ENCODE data around the gene SPATA13. TPM values are rescaled to one million over a fixed set of nuclear protein-coding genes. Genes with fewer than 3 reads are reported as not detected.

Gene SPATA13
- total RNA-seq, 2 donors from 2014 or later: 19.4 to 24.8 TPM

DNA sequence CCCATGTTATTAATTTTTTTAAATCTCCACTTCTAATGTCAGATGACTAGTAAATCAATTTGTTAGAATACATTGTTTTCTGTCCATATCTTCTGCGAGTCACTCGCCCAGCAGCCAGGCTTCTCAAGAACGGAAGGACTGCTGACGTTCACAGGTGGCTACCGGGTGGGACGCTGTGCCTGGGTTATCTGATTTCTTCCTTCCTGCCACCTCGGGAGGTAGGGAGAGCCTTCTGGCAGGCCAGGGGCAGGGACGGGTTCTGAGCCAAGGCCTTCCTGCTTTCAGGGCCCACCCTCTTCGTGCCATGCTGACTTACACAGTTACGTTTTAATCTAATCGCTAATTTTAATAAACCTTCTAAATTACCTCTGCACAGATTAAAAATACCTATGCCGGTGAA is 140.9 kb downstream of the SPATA13 start:
- H3K4me3 ChIP-seq (ENCODE audit: low read length): no peak overlapping the region
- H3K4me3 Mint-ChIP-seq: no peak overlapping the region
- H3K9me3 Mint-ChIP-seq: no peaks in the 10 kb centered on the region
- H3K9me3 ChIP-seq (ENCODE audit: control insufficient read depth, low read length): no peaks in the 10 kb centered on the region
- H3K4me1 Mint-ChIP-seq: no peaks in the 10 kb centered on the region
- H3K27ac Mint-ChIP-seq: no peak overlapping the region
- no peaks in the 10 kb centered on the region for H3K27me3 Mint-ChIP-seq (ENCODE audit: insufficient read depth)
- peaks cover 51% of the 10 kb centered on the region for H3K36me3 Mint-ChIP-seq (ENCODE audit: low read depth)
- H3K4me1 ChIP-seq (ENCODE audit: control insufficient read depth, insufficient read depth, low read length): no peaks in the 10 kb centered on the region
- 82 to 94% methylated on average over 2 to 11 of the region's 12 CpGs for WGBS, 2 experiments (ENCODE audit: insufficient coverage in 1 of 2, insufficient read length in 1 of 2)
- TF ChIP-seq, protein P1, sequence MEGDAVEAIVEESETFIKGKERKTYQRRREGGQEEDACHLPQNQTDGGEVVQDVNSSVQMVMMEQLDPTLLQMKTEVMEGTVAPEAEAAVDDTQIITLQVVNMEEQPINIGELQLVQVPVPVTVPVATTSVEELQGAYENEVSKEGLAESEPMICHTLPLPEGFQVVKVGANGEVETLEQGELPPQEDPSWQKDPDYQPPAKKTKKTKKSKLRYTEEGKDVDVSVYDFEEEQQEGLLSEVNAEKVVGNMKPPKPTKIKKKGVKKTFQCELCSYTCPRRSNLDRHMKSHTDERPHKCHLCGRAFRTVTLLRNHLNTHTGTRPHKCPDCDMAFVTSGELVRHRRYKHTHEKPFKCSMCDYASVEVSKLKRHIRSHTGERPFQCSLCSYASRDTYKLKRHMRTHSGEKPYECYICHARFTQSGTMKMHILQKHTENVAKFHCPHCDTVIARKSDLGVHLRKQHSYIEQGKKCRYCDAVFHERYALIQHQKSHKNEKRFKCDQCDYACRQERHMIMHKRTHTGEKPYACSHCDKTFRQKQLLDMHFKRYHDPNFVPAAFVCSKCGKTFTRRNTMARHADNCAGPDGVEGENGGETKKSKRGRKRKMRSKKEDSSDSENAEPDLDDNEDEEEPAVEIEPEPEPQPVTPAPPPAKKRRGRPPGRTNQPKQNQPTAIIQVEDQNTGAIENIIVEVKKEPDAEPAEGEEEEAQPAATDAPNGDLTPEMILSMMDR (conservative IDR thresholded peaks at IDR 0.05): no peak
- H3K27me3 ChIP-seq (ENCODE audit: control insufficient read depth, insufficient read depth, low read length, poor library complexity, severe bottlenecking): no peaks in the 10 kb centered on the region
- no peak overlapping the region for H3K27ac ChIP-seq (ENCODE audit: low read depth, low read length)
- no peak for DNase-seq
- no peak overlapping the region for H3K9ac ChIP-seq (ENCODE audit: extremely low read depth, low read length, poor library complexity, severe bottlenecking)
- H3K36me3 ChIP-seq (ENCODE audit: control insufficient read depth, insufficient read depth, low read length): peaks cover 18% of the 10 kb centered on the region

DNA sequence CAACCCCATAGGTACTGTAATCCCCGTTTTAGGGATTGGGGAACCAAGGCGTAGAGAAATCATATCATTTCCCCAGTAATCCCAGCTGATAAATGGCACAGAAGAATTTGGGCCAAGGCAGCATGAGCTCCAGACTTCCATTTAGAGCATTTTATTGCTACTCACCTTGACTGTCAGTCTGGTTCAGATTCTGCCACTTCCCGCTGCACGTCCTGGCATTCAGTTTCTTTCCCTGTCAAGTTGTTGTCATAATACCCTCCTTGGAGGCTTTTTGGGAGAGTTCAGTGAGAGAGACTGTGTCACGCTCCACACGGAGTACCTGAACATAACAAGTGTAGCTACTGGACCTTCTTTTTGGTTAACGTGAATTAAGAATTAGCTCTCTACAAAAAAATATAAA is 141.4 kb downstream of the SPATA13 start:
- no peaks in the 10 kb centered on the region for H3K27me3 ChIP-seq (ENCODE audit: control insufficient read depth, insufficient read depth, low read length, poor library complexity, severe bottlenecking)
- Mint-ChIP-seq H3K9me3 (no peaks in the 10 kb centered on the region), H3K27ac (no peak overlapping the region), H3K4me1 (peaks cover under 1% of the 10 kb centered on the region), H3K36me3 (ENCODE audit: low read depth) (peaks cover 46% of the 10 kb centered on the region), H3K4me3 (no peak overlapping the region), H3K27me3 (ENCODE audit: insufficient read depth) (no peaks in the 10 kb centered on the region)
- peaks cover under 1% of the 10 kb centered on the region for H3K4me1 ChIP-seq (ENCODE audit: control insufficient read depth, insufficient read depth, low read length)
- no peak overlapping the region for H3K9ac ChIP-seq (ENCODE audit: extremely low read depth, low read length, poor library complexity, severe bottlenecking)
- no peaks in the 10 kb centered on the region for H3K9me3 ChIP-seq (ENCODE audit: control insufficient read depth, low read length)
- no peak overlapping the region for H3K27ac ChIP-seq (ENCODE audit: low read depth, low read length)
- H3K36me3 ChIP-seq (ENCODE audit: control insufficient read depth, insufficient read depth, low read length): peaks cover 18% of the 10 kb centered on the region
- 88 to 89% methylated on average over 7 of the region's 7 CpGs for WGBS, 2 experiments (ENCODE audit: insufficient coverage in 1 of 2, insufficient read length in 1 of 2)
- DNase-seq: no peak
- TF ChIP-seq, protein P1 (conservative IDR thresholded peaks at IDR 0.05): no peak
- no peak overlapping the region for H3K4me3 ChIP-seq (ENCODE audit: low read length)

- no peak overlapping the region for H3K4me3 ChIP-seq (ENCODE audit: low read length)
- Mint-ChIP-seq H3K27ac (no peak overlapping the region), H3K4me3 (no peak overlapping the region), H3K27me3 (ENCODE audit: insufficient read depth) (no peaks in the 10 kb centered on the region), H3K36me3 (ENCODE audit: low read depth) (peaks cover 23% of the 10 kb centered on the region), H3K4me1 (peaks cover 8% of the 10 kb centered on the region), H3K9me3 (no peaks in the 10 kb centered on the region)
- H3K27ac ChIP-seq (ENCODE audit: low read depth, low read length): no peak overlapping the region
- peaks cover 4% of the 10 kb centered on the region for H3K36me3 ChIP-seq (ENCODE audit: control insufficient read depth, insufficient read depth, low read length)
- no peak overlapping the region for H3K9ac ChIP-seq (ENCODE audit: extremely low read depth, low read length, poor library complexity, severe bottlenecking)
- TF ChIP-seq, protein P1 (conservative IDR thresholded peaks at IDR 0.05): no peak
- no peaks in the 10 kb centered on the region for H3K27me3 ChIP-seq (ENCODE audit: control insufficient read depth, insufficient read depth, low read length, poor library complexity, severe bottlenecking)
- no peaks in the 10 kb centered on the region for H3K9me3 ChIP-seq (ENCODE audit: control insufficient read depth, low read length)
- no peak for DNase-seq
- WGBS, 2 experiments (ENCODE audit: insufficient coverage in 1 of 2, insufficient read length in 1 of 2): 91 to 100% methylated on average over 1 to 5 of the region's 5 CpGs
- peaks cover 3% of the 10 kb centered on the region for H3K4me1 ChIP-seq (ENCODE audit: control insufficient read depth, insufficient read depth, low read length)
These were observed 144.1 kb downstream of the SPATA13 start for GRCh38 chr13:24304620-24305019.

All from endodermal cell (in vitro differentiated cells).